Measurements from ENCODE around the gene STUB1.
"Not testable (repeated sequence)": the region's sequence is repeated elsewhere in the genome, so short reads cannot be mapped to it uniquely, and the experiment has no call there.

Gene STUB1

GRCh38 chr16:678858-679813, 1.1 kb upstream of the STUB1 start:
- peak; percentile 74 for DNase-seq (ENCODE audit: low read depth, low spot score)

DNA sequence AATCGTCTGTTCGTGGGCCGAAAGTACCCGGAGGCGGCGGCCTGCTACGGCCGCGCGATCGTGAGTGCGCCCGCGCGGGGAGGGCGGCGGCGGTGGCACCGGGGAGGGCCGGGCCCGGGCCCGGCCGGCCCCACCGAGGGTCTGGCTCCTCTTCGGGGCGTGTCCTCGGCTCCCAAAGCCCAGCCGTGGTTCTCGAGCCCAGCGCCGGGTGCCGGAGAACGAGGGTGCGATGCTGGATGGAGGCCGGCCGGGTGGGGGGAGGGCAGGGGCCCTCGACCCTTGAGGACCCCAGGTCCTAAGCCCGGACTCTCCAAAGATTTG, 375 bp downstream of the STUB1 start:
- no peak for DNase-seq (ENCODE audit: low read depth, low spot score)

- DNase-seq (ENCODE audit: low read depth, low spot score): peak; percentile 62
Measured at GRCh38 chr16:680967-681745, 946 bp downstream of the STUB1 start.

DNA sequence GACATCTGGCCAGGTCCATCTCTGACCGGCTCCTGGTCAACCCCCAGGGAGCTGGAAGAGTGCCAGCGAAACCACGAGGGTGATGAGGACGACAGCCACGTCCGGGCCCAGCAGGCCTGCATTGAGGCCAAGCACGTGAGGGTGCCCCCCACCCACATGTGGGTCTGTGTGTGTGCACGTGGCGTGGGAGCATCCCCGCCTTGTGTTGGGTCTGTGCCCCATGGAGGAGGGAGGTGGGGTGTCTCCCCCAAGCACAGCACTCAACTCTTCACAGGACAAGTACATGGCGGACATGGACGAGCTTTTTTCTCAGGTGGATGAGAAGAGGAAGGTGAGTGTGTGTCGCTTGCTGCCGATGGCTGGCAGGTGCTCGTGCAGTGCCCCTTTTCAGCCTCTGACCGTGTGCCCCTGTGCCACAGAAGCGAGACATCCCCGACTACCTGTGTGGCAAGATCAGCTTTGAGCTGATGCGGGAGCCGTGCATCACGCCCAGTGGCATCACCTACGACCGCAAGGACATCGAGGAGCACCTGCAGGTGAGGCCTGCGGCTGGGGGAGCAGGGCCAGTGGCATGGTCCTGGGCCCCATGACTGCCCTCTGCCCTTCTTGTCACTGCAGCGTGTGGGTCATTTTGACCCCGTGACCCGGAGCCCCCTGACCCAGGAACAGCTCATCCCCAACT, 1.7 kb downstream of the STUB1 start:
- no peak for DNase-seq (ENCODE audit: low read depth, low spot score)

DNA sequence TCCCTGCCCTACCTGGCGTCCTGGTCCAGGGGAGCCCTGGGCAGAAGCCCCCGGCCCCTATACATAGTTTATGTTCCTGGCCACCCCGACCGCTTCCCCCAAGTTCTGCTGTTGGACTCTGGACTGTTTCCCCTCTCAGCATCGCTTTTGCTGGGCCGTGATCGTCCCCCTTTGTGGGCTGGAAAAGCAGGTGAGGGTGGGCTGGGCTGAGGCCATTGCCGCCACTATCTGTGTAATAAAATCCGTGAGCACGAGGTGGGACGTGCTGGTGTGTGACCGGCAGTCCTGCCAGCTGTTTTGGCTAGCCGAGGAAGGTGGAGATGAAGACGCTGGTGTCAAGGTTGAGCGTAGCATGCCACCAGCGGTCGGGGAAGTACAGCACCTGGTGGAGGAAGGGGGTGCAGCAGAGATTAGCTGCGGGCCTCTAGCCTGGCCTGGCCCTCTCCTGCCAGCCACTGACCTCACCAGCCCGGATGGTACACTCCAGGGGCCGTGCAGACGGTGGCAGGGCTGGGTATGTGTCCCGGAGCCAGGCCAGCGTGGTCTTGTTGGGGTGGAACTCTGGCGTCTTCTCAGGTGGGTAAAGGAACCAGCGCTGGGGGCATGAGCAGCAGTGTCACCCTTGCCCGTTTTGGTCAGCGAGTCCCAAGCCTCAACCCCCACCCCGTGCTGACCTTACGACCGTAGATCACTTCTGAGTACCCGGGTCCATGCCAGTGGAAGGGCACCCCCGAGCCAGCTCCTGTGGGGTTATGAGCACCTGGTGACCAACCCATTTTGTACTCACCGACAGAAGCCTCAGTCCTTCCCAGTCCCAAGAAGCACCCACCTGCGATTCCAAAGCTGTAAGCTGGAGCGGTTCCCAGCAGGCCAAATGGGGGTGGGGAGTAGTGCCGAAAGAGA, 2.5 kb downstream of the STUB1 start:
- no peak for DNase-seq (ENCODE audit: low read depth, low spot score)

GRCh38 chr16:683396-684070, 3.3 kb downstream of the STUB1 start:
- no peak for DNase-seq (ENCODE audit: low read depth, low spot score)

- DNase-seq (ENCODE audit: low read depth, low spot score): peak; percentile 99
Measured at GRCh38 chr16:684071-684794, 4.0 kb downstream of the STUB1 start, which contains the start of gene JMJD8. Gene JMJD8, minus strand, starts transcription at chr16:684334. Its CDS starts 15 bp downstream, at chr16:684319.

GRCh38 chr16:684961-685696, 4.9 kb downstream of the STUB1 start:
- DNase-seq (ENCODE audit: low read depth, low spot score): no peak

- peak; percentile 61 for DNase-seq (ENCODE audit: low read depth, low spot score)
Measured at GRCh38 chr16:685967-686366, 5.8 kb downstream of the STUB1 start.

DNA sequence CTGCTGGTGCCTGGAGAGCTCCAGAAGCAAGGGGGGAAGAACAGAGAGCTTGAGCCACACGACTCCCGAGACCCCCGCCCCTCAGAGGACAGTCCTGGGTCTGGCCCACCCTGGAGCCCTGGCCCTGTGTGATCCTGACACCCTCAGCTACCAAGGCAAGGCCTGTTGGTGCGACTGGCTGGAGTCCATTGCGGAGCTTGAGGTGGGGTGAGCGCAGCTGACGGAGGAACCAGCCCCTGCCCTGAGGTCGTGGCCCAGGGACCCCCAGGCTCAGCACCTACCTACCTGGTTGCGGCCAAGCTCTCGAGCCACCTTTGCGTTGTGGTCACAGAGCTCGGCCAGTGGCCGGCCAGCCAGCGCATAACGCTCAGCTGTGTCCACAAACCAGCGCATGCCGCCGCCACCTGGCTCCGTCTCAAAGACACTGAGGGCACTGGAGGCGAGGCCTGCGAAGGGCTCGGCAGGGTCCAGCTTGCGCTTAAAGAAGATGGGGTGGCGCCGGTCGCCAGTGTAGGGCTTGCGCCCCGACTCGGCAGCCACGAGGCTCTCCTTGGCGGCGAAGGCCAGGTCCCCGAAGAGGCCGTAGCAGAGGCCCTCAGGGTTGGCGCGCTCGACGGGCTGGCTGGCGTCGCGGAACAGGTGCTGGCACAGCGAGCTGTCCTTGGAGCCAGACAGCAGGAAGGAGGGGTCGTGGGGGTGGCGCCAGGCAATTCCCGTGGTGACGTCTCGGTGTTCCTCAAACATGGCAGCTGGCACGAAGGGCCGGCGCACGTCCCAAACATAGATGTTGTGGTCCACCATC, 6.5 kb downstream of the STUB1 start:
- no peak for DNase-seq (ENCODE audit: low read depth, low spot score)

- no peak for DNase-seq (ENCODE audit: low read depth, low spot score)
Measured at GRCh38 chr16:687499-687898, 7.3 kb downstream of the STUB1 start.

- DNase-seq (ENCODE audit: low read depth, low spot score): no peak
Measured at GRCh38 chr16:689175-689897, 9.1 kb downstream of the STUB1 start.

DNA sequence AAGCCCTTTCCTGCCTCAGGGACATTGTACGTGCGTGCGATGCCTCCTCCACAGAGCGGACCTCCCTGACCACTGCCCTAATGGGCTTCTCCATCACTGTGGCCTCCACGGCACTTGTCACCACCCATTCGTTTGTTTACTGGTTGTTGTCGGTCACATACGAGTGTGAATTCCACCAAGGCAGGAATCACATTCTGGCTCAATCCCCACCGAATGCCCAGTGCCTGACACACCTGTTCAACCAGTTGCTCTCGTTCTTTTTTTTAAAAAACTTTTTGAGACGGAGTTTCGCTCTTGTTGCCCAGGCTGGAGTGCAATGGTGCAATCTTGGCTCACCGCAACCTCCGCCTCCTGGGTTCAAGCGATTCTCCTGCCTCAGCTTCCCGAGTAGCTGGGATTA, 11.0 kb downstream of the STUB1 start:
- DNase-seq (ENCODE audit: low read depth, low spot score): not testable (repeated sequence)

GRCh38 chr16:692356-693108, 12.3 kb downstream of the STUB1 start:
- no peak for DNase-seq (ENCODE audit: low read depth, low spot score)

DNA sequence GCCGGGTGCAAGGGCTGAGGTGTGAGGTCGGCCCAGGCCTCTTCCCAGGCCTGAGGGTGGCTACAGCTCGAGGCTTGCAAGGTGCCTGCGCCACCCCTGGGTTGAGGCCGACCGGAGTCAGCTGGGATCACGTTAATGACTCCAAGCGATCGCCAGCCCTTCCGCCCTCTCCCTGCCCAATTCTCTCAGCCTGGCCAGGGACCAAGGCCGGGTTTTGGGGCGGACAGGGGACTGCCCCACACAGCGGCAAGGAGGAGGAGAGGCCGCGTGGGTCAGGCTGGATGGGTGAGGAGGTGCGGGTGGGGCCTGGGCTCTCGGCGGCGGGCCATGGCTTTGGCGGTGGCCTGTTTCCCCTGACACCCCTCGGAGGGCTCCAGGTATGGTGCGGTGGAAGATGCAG, 13.2 kb downstream of the STUB1 start:
- no peak for DNase-seq (ENCODE audit: low read depth, low spot score)

GRCh38 chr16:693766-694165, 13.6 kb downstream of the STUB1 start:
- no peak for DNase-seq (ENCODE audit: low read depth, low spot score)

Data from astrocyte of the hippocampus (primary cell).